Measurements from ENCODE around the gene FAM107B. TPM values are rescaled to one million over a fixed set of nuclear protein-coding genes. Genes with fewer than 3 reads are reported as not detected.

FAM107B gene
- total RNA-seq, 1 experiment from 2014 or later, result 61.6 TPM

- no TSS peak for BruUV-seq (replicated peaks)
- peak; percentile 48 for DNase-seq (ENCODE audit: low spot score)
- no peaks in the 10 kb centered on the region for H3K27me3 ChIP-seq (replicated peaks; ENCODE audit: insufficient read depth, low read depth, low read length, poor library complexity)
- H3K4me3 ChIP-seq (ENCODE audit: low read depth, low read length, poor library complexity, severe bottlenecking), result no peak overlapping the region
- CTCF ChIA-PET, result no interaction called here
- no peak for TF ChIP-seq CTCF (conservative IDR thresholded peaks at IDR 0.05; ENCODE audit: low read depth, low read length)
- TF ChIP-seq EZH2 (IDR thresholded peaks at IDR 0.05; ENCODE audit: borderline replicate concordance, low read depth, low read length, poor library complexity, severe bottlenecking), result no peak
- H3K27ac ChIP-seq (ENCODE audit: low read depth, low read length, poor library complexity, severe bottlenecking), result peak overlapping the region; percentile 85
- peaks cover 23% of the 10 kb centered on the region for H3K4me1 ChIP-seq (ENCODE audit: insufficient read depth, low read length, poor library complexity, severe bottlenecking)
- no peaks in the 10 kb centered on the region for H3K36me3 ChIP-seq (ENCODE audit: insufficient read depth, low read length, poor library complexity, severe bottlenecking)
- intact Hi-C loops (cut with micrococcal nuclease; ENCODE audit: unreplicated experiment), result no loop called here
- POLR2A ChIA-PET (ENCODE audit: low non-redundant PET), result no interaction called here
- no peaks in the 10 kb centered on the region for H3K9me3 ChIP-seq (ENCODE audit: low read depth, low read length, poor library complexity, severe bottlenecking)
Measured at GRCh38 chr10:14617852-14618251, 156.8 kb downstream of the FAM107B start.

DNA sequence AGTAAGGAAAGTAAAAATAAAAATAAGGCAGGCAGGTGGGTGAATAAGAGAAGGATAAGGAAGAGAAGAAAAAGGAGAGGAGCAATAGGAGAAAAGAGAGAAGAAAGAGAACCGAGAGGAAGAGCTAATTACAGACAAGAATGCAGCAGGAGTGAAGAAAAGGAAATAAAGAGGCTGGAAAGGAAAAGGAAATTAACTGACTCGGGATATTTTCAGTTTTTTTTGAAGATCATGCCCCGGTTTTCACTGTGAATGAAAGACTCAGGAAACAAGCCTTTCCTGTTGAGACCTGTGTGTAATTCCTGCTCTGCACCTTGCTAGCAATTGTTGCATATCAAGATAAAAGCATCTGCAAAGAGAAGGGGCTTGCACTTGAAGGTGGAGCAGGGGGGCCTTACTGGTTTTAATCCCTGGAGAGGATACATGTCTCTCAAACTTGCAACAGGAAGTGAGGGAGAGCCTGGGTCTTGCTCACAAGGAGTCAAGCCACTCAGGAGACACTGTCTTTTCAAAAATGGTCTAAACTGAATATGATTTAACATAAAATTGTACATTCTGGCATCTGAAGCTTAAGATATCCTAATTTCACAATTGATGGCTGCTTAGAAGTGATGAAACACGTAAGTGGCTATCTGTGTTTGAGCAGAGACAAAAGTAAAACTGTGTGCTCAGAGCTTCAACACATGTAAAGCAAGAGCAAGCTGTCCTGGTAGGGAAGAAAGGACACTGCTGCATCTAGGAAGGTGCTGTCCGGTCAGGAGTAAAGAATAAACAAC lies 157.6 kb downstream of the FAM107B start:
- ChIA-PET POLR2A (ENCODE audit: low non-redundant PET) (no interaction called here), CTCF (interaction anchor here (0.6 kb wide), 1 partner anchor 261 kb away, joined by 4 read pairs; no protein-coding TSS in a partner anchor)
- Histone ChIP-seq H3K4me3 (ENCODE audit: low read depth, low read length, poor library complexity, severe bottlenecking) (peak overlapping the region; percentile 7), H3K27ac (ENCODE audit: low read depth, low read length, poor library complexity, severe bottlenecking) (peak overlapping the region; percentile 85), H3K36me3 (ENCODE audit: insufficient read depth, low read length, poor library complexity, severe bottlenecking) (no peaks in the 10 kb centered on the region), H3K27me3 (replicated peaks; ENCODE audit: insufficient read depth, low read depth, low read length, poor library complexity) (no peaks in the 10 kb centered on the region), H3K4me1 (ENCODE audit: insufficient read depth, low read length, poor library complexity, severe bottlenecking) (peaks cover 24% of the 10 kb centered on the region), H3K9me3 (ENCODE audit: low read depth, low read length, poor library complexity, severe bottlenecking) (no peaks in the 10 kb centered on the region)
- no TSS peak for BruUV-seq (replicated peaks)
- intact Hi-C loops (cut with micrococcal nuclease; ENCODE audit: unreplicated experiment), result no loop called here
- peak; percentile 81 for DNase-seq (ENCODE audit: low spot score)
- TF ChIP-seq EZH2 (IDR thresholded peaks at IDR 0.05; ENCODE audit: borderline replicate concordance, low read depth, low read length, poor library complexity, severe bottlenecking) (no peak), CTCF (conservative IDR thresholded peaks at IDR 0.05; ENCODE audit: low read depth, low read length) (no peak)

GRCh38 chr10:14616465-14616864 lies 158.2 kb downstream of the FAM107B start:
- CTCF ChIA-PET, result no interaction called here
- POLR2A ChIA-PET (ENCODE audit: low non-redundant PET), result no interaction called here
- Histone ChIP-seq H3K9me3 (ENCODE audit: low read depth, low read length, poor library complexity, severe bottlenecking) (no peaks in the 10 kb centered on the region), H3K4me3 (ENCODE audit: low read depth, low read length, poor library complexity, severe bottlenecking) (no peak overlapping the region), H3K27me3 (replicated peaks; ENCODE audit: insufficient read depth, low read depth, low read length, poor library complexity) (no peaks in the 10 kb centered on the region), H3K27ac (ENCODE audit: low read depth, low read length, poor library complexity, severe bottlenecking) (peak overlapping the region; percentile 85), H3K36me3 (ENCODE audit: insufficient read depth, low read length, poor library complexity, severe bottlenecking) (no peaks in the 10 kb centered on the region), H3K4me1 (ENCODE audit: insufficient read depth, low read length, poor library complexity, severe bottlenecking) (peaks cover 27% of the 10 kb centered on the region)
- intact Hi-C loops (cut with micrococcal nuclease; ENCODE audit: unreplicated experiment), result no loop called here
- peak; percentile 50 for DNase-seq (ENCODE audit: low spot score)
- TF ChIP-seq CTCF (conservative IDR thresholded peaks at IDR 0.05; ENCODE audit: low read depth, low read length) (no peak), EZH2 (IDR thresholded peaks at IDR 0.05; ENCODE audit: borderline replicate concordance, low read depth, low read length, poor library complexity, severe bottlenecking) (no peak)
- no TSS peak for BruUV-seq (replicated peaks)
